KMS-11 (cell line): ENCODE measurements around the gene HNRNPA2B1.
"Not testable (repeated sequence)": the region's sequence is repeated elsewhere in the genome, so short reads cannot be mapped to it uniquely, and the experiment has no call there.

Experiments used
- H2AFZ ChIP-seq: fragments of 200-600 bp; sonication (generic); 2 replicates; pipeline ENCODE4 v1.6.1; 2016; ENCODE audit warnings: antibody characterized with exemption, mixed run types, low read depth
- H3K27ac ChIP-seq: fragments of 200-600 bp; sonication (generic); 2 replicates; pipeline ENCODE4 v1.6.1; 2016; ENCODE audit warnings: mild to moderate bottlenecking, mixed run types
- H3K27me3 ChIP-seq: fragments of 200-600 bp; sonication (generic); 2 replicates; pipeline ENCODE4 v1.6.1; 2017; ENCODE audit warnings: mild to moderate bottlenecking, low read depth, mixed run types, moderate library complexity; ENCODE audit not compliant: insufficient read depth
- H3K36me3 ChIP-seq: fragments of 200-600 bp; sonication (generic); 2 replicates; pipeline ENCODE4 v1.6.1; 2017; ENCODE audit warnings: mild to moderate bottlenecking, mixed run types; ENCODE audit not compliant: insufficient read depth
- H3K4me1 ChIP-seq: fragments of 200-600 bp; sonication (generic); 2 replicates; pipeline ENCODE4 v1.6.1; 2016; ENCODE audit warnings: mild to moderate bottlenecking, low read depth, mixed run types; ENCODE audit not compliant: poor library complexity, severe bottlenecking
- H3K4me2 ChIP-seq: fragments of 200-600 bp; sonication (generic); 2 replicates; pipeline ENCODE4 v1.7.0; 2016; ENCODE audit warnings: mild to moderate bottlenecking, mixed run types
- H3K4me3 ChIP-seq: fragments of 200-600 bp; sonication (generic); IDR thresholded peaks from 2 replicates; pipeline ENCODE4 v1.6.1; 2017; ENCODE audit warnings: low read depth, low read length, mixed read lengths; ENCODE audit not compliant: insufficient read depth
- H3K79me2 ChIP-seq: fragments of 200-600 bp; sonication (generic); 2 replicates; pipeline ENCODE4 v1.6.1; 2016; ENCODE audit warnings: low read depth, mixed run types; ENCODE audit not compliant: insufficient read depth
- H3K9ac ChIP-seq: fragments of 200-600 bp; sonication (generic); 2 replicates; pipeline ENCODE4 v1.6.1; 2016; ENCODE audit warnings: mild to moderate bottlenecking, mixed run types
- H4K20me1 ChIP-seq: fragments of 200-600 bp; sonication (generic); 2 replicates; pipeline ENCODE4 v1.6.1; 2016; ENCODE audit warnings: mild to moderate bottlenecking, mixed run types; ENCODE audit not compliant: insufficient read depth
- TF ChIP-seq, protein P1 (sequence below): fragments of 200-600 bp; sonication (generic); conservative IDR thresholded peaks from 2 replicates; pipeline ENCODE4 v1.6.1; 2017; ENCODE audit warnings: low read depth, mild to moderate bottlenecking, antibody characterized with exemption, low read length, moderate library complexity, mixed read lengths

HNRNPA2B1 gene

DNA sequence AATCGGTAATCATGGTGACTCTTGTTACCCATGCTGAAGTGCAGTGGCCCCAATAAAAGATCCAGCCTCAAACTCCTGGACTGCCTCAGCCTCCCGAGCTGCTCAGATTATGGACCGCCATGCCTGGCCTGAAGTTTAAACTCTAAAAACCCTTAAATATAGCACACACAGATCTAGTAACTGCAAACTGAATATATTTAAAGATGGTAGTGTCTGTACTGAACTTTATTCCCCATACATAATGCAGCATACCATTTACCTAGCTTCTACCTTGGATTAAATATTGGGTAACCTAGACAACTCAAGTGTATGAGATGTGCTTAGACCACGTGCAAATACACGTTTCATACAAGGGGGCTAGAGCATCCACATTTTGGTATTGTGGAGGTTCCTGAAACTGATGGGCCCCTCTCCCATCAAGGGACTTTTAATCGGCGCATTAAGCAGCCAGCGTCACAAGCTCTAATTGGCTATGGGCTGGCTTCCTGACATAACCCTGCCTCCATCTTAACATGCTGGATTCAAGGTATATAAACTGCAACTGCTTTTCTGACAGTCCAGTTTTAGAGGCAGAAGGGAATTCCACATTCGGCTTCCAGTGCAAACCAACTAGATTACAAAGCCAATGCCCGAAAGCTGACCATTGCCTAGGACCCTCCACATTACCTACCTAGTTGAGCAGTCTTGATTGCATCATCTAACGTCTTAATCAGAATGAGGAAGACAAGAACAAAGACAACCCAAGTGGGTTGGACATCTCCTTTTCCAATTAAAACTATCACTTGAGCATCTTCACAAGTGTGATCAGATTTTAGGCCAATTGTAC, 13.0 kb downstream of the HNRNPA2B1 start:
- Histone ChIP-seq H4K20me1 (peaks cover 60% of the 10 kb centered on the region), H3K9ac (no peak overlapping the region; the same call in 1 of the 2 replicates), H3K36me3 (peaks cover 24% of the 10 kb centered on the region; the same call in 1 of the 2 replicates)

DNA sequence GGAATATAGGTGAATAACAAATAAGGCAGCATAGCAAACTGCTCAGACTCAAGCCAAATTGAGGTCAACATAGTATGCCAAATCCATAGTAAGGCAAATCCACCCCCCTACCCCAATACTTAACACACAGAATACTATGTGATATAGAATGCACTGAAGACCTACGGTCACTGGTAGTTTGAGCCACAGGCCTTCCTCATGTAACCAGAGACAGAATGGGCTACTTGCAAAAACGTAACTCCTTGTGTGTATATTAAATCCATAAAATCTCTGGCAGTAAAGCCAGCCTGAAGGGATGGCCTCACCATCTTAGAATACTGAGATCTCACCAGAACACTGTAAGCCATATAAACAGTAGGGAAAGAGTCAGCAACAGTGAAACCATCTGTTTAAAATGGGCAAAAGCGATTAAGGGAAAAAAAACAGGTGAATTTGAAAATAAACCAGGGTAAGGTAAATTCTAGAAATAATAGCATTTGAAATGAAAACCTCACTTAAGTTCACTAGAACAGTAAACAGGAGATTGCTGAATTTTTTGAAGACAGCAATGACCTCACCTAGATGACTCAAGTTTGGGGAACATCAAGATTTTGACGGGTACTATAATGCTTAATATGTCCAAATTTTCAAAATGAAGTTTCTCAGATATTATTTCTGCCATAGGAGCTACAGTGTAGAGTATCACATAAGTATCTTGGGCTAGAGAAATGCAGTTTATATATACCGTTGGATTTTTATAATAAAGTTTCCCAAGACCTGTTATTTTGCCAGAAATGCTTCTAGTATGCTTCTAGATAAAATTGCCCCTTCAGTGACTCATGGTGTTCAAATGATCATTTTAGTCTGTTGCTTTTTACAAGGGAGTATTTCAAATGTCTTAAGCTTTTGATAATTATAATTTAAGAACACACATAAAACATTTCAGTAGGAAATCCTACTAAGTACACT, 13.9 kb downstream of the HNRNPA2B1 start:
- Histone ChIP-seq H3K9ac (no peak overlapping the region; the same call in 1 of the 2 replicates), H3K4me1 (peaks cover 69% of the 10 kb centered on the region), H3K79me2 (peaks cover 25% of the 10 kb centered on the region), H3K4me2 (no peak overlapping the region), H3K27ac (peak overlapping the region; percentile 36; the same call in 1 of the 2 replicates), H3K27me3 (no peaks in the 10 kb centered on the region), H2AFZ (no peak overlapping the region), H3K4me3 (no peak overlapping the region), H4K20me1 (peaks cover 50% of the 10 kb centered on the region), H3K36me3 (peaks cover 14% of the 10 kb centered on the region; the same call in 1 of the 2 replicates)
- TF ChIP-seq, protein P1, sequence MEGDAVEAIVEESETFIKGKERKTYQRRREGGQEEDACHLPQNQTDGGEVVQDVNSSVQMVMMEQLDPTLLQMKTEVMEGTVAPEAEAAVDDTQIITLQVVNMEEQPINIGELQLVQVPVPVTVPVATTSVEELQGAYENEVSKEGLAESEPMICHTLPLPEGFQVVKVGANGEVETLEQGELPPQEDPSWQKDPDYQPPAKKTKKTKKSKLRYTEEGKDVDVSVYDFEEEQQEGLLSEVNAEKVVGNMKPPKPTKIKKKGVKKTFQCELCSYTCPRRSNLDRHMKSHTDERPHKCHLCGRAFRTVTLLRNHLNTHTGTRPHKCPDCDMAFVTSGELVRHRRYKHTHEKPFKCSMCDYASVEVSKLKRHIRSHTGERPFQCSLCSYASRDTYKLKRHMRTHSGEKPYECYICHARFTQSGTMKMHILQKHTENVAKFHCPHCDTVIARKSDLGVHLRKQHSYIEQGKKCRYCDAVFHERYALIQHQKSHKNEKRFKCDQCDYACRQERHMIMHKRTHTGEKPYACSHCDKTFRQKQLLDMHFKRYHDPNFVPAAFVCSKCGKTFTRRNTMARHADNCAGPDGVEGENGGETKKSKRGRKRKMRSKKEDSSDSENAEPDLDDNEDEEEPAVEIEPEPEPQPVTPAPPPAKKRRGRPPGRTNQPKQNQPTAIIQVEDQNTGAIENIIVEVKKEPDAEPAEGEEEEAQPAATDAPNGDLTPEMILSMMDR, result no peak

More for the DNA sequence above, 13.0 kb downstream of the HNRNPA2B1 start:
- Histone ChIP-seq H3K27me3 (no peaks in the 10 kb centered on the region), H2AFZ (no peak overlapping the region), H3K4me2 (0 out of 2 replicates have a peak overlapping the region, but pooled peaks have one; percentile 1), H3K27ac (peak overlapping the region; percentile 36; the same call in 1 of the 2 replicates), H3K4me3 (no peak overlapping the region), H3K79me2 (peaks cover 34% of the 10 kb centered on the region), H3K4me1 (peaks cover 75% of the 10 kb centered on the region)
- TF ChIP-seq, protein P1, result 0 out of 2 replicates have a peak, but pooled peaks have one; percentile 13

DNA sequence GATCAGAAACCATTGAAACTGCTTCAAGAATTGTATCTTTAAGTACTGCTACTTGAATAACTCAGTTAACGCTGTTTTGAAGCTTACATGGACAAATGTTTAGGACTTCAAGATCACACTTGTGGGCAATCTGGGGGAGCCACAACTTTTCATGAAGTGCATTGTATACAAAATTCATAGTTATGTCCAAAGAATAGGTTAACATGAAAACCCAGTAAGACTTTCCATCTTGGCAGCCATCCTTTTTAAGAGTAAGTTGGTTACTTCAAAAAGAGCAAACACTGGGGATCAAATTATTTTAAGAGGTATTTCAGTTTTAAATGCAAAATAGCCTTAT, 14.7 kb downstream of the HNRNPA2B1 start:
- Histone ChIP-seq H3K79me2 (peaks cover 16% of the 10 kb centered on the region; the same call in 1 of the 2 replicates), H4K20me1 (peaks cover 42% of the 10 kb centered on the region), H3K4me2 (no peak overlapping the region), H3K27ac (peak overlapping the region; percentile 4; the same call in 1 of the 2 replicates), H3K4me1 (peaks cover 67% of the 10 kb centered on the region), H3K36me3 (peaks cover 8% of the 10 kb centered on the region; the same call in 1 of the 2 replicates), H3K9ac (no peak overlapping the region), H3K27me3 (no peaks in the 10 kb centered on the region), H3K4me3 (no peak overlapping the region), H2AFZ (no peak overlapping the region)
- TF ChIP-seq, protein P1, result no peak

DNA sequence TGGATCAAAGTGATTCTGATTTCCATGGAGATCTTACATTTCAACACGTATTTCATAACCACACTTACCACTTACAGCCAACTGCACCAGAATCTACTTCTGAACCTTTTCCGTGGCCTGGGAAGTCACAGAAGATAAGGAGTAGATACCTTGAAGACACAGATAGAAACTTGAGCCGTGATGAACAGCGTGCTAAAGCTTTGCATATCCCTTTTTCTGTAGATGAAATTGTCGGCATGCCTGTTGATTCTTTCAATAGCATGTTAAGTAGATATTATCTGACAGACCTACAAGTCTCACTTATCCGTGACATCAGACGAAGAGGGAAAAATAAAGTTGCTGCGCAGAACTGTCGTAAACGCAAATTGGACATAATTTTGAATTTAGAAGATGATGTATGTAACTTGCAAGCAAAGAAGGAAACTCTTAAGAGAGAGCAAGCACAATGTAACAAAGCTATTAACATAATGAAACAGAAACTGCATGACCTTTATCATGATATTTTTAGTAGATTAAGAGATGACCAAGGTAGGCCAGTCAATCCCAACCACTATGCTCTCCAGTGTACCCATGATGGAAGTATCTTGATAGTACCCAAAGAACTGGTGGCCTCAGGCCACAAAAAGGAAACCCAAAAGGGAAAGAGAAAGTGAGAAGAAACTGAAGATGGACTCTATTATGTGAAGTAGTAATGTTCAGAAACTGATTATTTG, 15.3 kb downstream of the HNRNPA2B1 start:
- no peak overlapping the region for H2AFZ ChIP-seq
- peaks cover 5% of the 10 kb centered on the region; the same call in 1 of the 2 replicates for H3K36me3 ChIP-seq
- no peaks in the 10 kb centered on the region for H3K27me3 ChIP-seq
- peak overlapping the region; percentile 15; the same call in 1 of the 2 replicates for H3K27ac ChIP-seq
- H3K79me2 ChIP-seq, result peaks cover 11% of the 10 kb centered on the region; the same call in 1 of the 2 replicates
- no peak overlapping the region for H3K9ac ChIP-seq
- H3K4me1 ChIP-seq, result peaks cover 62% of the 10 kb centered on the region
- H3K4me2 ChIP-seq, result no peak overlapping the region
- TF ChIP-seq, protein P1, result no peak
- H3K4me3 ChIP-seq, result no peak overlapping the region
- H4K20me1 ChIP-seq, result peaks cover 38% of the 10 kb centered on the region

DNA sequence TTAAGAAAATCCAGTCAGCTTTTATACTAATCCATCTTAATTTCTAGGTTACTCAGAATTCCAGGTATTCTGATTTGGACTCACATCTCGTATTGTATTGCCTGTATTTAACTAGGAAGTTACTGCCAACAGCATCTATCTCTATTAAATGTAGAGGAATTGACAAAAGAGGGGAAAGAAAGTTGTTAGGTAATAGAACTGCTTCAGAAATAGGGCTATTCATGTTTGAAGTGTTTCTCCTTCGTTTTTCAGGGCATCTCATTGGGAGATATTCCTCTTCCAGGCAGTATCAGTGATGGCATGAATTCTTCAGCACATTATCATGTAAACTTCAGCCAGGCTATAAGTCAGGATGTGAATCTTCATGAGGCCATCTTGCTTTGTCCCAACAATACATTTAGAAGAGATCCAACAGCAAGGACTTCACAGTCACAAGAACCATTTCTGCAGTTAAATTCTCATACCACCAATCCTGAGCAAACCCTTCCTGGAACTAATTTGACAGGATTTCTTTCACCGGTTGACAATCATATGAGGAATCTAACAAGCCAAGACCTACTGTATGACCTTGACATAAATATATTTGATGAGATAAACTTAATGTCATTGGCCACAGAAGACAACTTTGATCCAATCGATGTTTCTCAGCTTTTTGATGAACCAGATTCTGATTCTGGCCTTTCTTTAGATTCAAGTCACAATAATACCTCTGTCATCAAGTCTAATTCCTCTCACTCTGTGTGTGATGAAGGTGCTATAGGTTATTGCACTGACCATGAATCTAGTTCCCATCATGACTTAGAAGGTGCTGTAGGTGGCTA, 16.1 kb downstream of the HNRNPA2B1 start:
- H3K27ac ChIP-seq, result peak overlapping the region; percentile 15; the same call in 1 of the 2 replicates
- H3K4me1 ChIP-seq, result peaks cover 54% of the 10 kb centered on the region

More for the DNA sequence above, 16.1 kb downstream of the HNRNPA2B1 start:
- H4K20me1 ChIP-seq, result peaks cover 31% of the 10 kb centered on the region
- not testable (repeated sequence) for H3K79me2 ChIP-seq, H3K4me3 ChIP-seq, H3K27me3 ChIP-seq, H2AFZ ChIP-seq, H3K36me3 ChIP-seq, H3K9ac ChIP-seq, H3K4me2 ChIP-seq
